Calu3 (cell line): ENCODE measurements around the gene B4GALT5. TPM values are rescaled to one million over a fixed set of nuclear protein-coding genes. Genes with fewer than 3 reads are reported as not detected.

Experiments used
- BruUV-seq: library from RNA; stranded (reverse); fragments of 400-500 nt; replicated peaks from 2 replicates; lab custom pipeline; 2021; lab: Mats Ljungman, UMichigan
- CTCF ChIA-PET: fragments of 300-600 bp; sonication (Branson Sonifier 250); formaldehyde crosslinking; loops from one replicate; lab custom pipeline; 2022; ENCODE audit warnings: antibody characterized with exemption; lab: Charles Lee
- DNase-seq: peaks from one replicate; pipeline ENCODE4 v3.0.0; 2022
- H3K27ac Mint-ChIP-seq: one replicate; pipeline ENCODE4 v1.8.0; 2022; ENCODE audit warnings: mixed read lengths; ENCODE audit not compliant: unreplicated experiment
- H3K27me3 Mint-ChIP-seq: one replicate; pipeline ENCODE4 v1.8.0; 2022; ENCODE audit warnings: mixed read lengths; ENCODE audit not compliant: unreplicated experiment
- H3K36me3 Mint-ChIP-seq: one replicate; pipeline ENCODE4 v1.8.0; 2022; ENCODE audit warnings: mild to moderate bottlenecking, moderate library complexity, mixed read lengths; ENCODE audit not compliant: insufficient read depth, unreplicated experiment
- H3K4me1 Mint-ChIP-seq: one replicate; pipeline ENCODE4 v1.8.0; 2022; ENCODE audit warnings: mild to moderate bottlenecking, low read depth, mixed read lengths; ENCODE audit not compliant: unreplicated experiment
- H3K4me3 Mint-ChIP-seq: one replicate; pipeline ENCODE4 v1.8.0; 2022; ENCODE audit warnings: mild to moderate bottlenecking, low read depth, moderate library complexity, mixed read lengths; ENCODE audit not compliant: unreplicated experiment
- H3K9me3 Mint-ChIP-seq: one replicate; pipeline ENCODE4 v1.8.0; 2022; ENCODE audit warnings: low read depth, mixed read lengths; ENCODE audit not compliant: unreplicated experiment
- intact Hi-C: fragments of 100-400 bp; cut with micrococcal nuclease; formaldehyde crosslinking; loops from one replicate; pipeline ENCODE4 v1.10.0; 2022; ENCODE audit not compliant: unreplicated experiment
- total RNA-seq: library from RNA; stranded (reverse); gene quantifications from 2 replicates; pipeline ENCODE4 v1.2.3, GENCODE V29; 2022
- TF ChIP-seq, protein P1 (sequence below): fragments of 200-600 bp; IDR thresholded peaks from one replicate; pipeline ENCODE4 v1.8.0; 2022; ENCODE audit warnings: antibody characterized with exemption; ENCODE audit not compliant: unreplicated experiment

B4GALT5 gene
- total RNA-seq, 1 experiment from 2014 or later, result 117 TPM

DNA sequence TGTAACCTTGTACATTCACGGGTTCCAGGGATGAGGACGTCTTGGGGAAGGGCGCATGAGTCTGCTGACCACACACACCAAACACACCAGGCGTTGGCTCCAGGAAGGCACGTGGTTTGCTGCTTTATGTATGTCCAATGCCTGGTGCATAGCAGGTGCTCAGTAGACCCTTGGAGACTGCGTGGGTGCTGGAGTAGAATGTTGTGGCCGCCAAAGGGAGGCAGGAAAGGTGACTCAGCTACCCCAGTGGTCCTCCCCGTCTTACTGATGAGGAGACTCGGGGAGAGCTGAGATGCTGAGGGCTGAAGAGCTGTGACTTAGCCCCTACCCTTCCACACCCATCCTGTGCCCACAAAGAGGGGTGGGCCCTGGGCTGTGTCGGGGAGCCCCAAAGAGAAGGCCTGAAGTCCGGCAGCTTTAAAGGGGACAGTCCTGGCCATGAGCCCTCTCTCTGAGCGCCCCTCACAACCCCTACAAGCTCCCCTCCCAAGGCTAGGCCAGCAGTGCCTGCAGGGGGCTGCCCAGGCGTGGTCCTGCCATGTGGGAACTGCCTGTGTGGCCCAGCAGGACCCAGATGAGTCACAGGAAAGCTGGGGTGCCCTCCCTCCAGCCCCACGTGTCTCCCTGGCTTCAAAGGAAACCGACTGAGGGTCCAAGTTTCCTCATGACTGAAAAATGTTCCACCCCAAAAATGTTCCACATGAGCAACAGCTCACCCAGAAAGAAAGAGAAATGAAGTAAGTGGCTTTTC is 117.7 kb downstream of the B4GALT5 start:
- no peak overlapping the region for H3K4me3 Mint-ChIP-seq
- H3K36me3 Mint-ChIP-seq, result peaks cover 5% of the 10 kb centered on the region
- H3K27ac Mint-ChIP-seq, result no peak overlapping the region
- CTCF ChIA-PET, result interaction anchor here (1.2 to 2.6 kb wide), 5 partner anchors 8 to 250 kb away, joined by 3 to 13 read pairs (median 3); no protein-coding TSS in a partner anchor
- no peaks in the 10 kb centered on the region for H3K9me3 Mint-ChIP-seq
- BruUV-seq, result no TSS peak
- H3K4me1 Mint-ChIP-seq, result peaks cover 55% of the 10 kb centered on the region
- TF ChIP-seq, protein P1, sequence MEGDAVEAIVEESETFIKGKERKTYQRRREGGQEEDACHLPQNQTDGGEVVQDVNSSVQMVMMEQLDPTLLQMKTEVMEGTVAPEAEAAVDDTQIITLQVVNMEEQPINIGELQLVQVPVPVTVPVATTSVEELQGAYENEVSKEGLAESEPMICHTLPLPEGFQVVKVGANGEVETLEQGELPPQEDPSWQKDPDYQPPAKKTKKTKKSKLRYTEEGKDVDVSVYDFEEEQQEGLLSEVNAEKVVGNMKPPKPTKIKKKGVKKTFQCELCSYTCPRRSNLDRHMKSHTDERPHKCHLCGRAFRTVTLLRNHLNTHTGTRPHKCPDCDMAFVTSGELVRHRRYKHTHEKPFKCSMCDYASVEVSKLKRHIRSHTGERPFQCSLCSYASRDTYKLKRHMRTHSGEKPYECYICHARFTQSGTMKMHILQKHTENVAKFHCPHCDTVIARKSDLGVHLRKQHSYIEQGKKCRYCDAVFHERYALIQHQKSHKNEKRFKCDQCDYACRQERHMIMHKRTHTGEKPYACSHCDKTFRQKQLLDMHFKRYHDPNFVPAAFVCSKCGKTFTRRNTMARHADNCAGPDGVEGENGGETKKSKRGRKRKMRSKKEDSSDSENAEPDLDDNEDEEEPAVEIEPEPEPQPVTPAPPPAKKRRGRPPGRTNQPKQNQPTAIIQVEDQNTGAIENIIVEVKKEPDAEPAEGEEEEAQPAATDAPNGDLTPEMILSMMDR, result no peak
- intact Hi-C loops, result no loop called here
- H3K27me3 Mint-ChIP-seq, result no peaks in the 10 kb centered on the region
- no peak for DNase-seq

DNA sequence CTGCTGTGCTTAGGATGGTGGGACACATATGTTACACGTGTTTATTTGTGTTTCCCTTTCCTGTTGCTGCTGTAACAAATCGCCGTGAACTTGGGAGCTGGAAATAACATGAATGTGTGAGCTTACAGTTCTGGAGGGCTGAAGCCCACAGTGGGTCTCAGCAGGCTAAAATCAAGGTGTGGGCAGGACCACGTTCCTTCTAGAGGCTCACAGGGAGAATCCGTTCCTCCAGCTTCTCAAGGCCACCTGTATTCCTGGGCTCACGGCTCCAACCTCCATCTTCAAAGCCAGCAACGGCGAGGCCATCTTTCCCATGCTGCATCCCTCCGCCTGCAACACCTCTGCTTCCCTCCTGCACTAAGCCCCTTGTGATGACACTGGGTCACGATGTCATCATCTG is 118.3 kb downstream of the B4GALT5 start:
- Mint-ChIP-seq H3K36me3 (no peaks in the 10 kb centered on the region), H3K27ac (no peak overlapping the region), H3K27me3 (no peaks in the 10 kb centered on the region), H3K4me1 (peaks cover 62% of the 10 kb centered on the region), H3K4me3 (no peak overlapping the region), H3K9me3 (no peaks in the 10 kb centered on the region)
- TF ChIP-seq, protein P1, result no peak
- CTCF ChIA-PET, result interaction anchor here (0.9 to 2.6 kb wide), 5 partner anchors 9 to 54 kb away, joined by 3 to 13 read pairs (median 3); no protein-coding TSS in a partner anchor
- no peak for DNase-seq
- intact Hi-C loops, result no loop called here
- no TSS peak for BruUV-seq

DNA sequence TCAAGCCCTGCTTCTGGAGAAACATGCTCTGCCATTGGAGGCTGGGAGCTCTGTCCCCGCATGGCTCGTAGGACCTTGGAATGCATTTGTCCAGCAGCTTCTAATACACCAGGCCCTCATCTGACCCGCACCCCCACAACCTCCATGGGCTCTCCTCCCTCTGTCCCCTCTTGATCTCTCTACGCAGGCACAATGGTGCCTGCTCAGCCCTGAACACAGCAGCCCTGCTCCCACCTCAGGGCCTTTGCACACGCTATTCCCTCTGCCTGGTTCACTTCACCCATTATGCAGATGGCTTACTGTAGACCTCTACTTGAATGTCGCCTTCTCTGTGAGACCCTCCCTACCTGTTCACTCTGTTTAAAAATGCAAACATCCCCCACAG is 118.8 kb downstream of the B4GALT5 start:
- Mint-ChIP-seq H3K4me1 (peaks cover 65% of the 10 kb centered on the region), H3K27me3 (no peaks in the 10 kb centered on the region), H3K27ac (no peak overlapping the region), H3K9me3 (no peaks in the 10 kb centered on the region), H3K4me3 (no peak overlapping the region), H3K36me3 (no peaks in the 10 kb centered on the region)
- TF ChIP-seq, protein P1, result no peak
- intact Hi-C loops, result no loop called here
- no peak for DNase-seq
- BruUV-seq, result no TSS peak
- CTCF ChIA-PET, result interaction anchor here (0.9 to 2.6 kb wide), 5 partner anchors 8 to 53 kb away, joined by 3 to 13 read pairs (median 5); no protein-coding TSS in a partner anchor

DNA sequence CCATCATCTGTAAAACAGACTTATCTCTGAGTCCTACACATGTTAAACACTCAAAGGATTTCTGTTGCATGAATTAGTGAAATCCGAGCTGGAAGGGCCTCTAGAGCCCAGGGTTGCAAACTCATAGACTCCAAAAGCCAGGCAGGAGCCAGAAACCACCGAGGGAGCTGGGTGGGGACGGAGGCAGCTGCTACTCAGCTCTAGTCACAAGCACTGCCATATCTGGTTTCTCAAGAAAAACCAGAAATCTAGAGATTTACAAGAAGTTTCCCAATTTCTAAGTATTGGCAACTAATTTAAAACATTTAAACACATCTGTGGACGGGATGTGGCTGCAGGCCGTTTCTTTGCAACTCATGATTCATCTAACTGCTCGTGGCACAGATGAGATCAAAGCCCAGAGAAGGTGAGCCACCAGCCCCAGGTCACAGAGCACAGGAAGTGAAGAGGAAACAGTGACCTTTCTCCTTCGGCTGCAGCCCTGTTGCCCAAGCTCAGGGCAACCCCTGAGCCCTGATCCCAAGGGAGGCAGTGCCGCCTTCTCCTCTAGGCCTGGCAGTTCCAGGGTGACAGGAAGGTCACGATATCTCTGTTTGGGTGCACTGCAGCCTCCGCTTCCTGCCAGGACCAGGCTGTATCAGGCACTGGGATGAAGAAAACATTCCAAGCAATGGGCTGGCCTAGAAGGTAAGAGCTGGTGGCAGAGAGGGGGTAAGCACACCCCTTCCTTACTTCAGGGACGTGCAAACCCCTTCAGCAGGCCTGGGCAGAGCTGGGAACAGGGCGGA is 119.3 kb downstream of the B4GALT5 start:
- no peak overlapping the region for H3K4me3 Mint-ChIP-seq
- H3K27ac Mint-ChIP-seq, result no peak overlapping the region
- intact Hi-C loops, result no loop called here
- H3K4me1 Mint-ChIP-seq, result peaks cover 65% of the 10 kb centered on the region
- DNase-seq, result peak; percentile 53
- no peaks in the 10 kb centered on the region for H3K36me3 Mint-ChIP-seq
- CTCF ChIA-PET, result interaction anchor here (0.9 to 2.6 kb wide), 5 partner anchors 9 to 23 kb away, joined by 3 to 13 read pairs (median 4); no protein-coding TSS in a partner anchor
- no TSS peak for BruUV-seq
- TF ChIP-seq, protein P1, result no peak
- no peaks in the 10 kb centered on the region for H3K9me3 Mint-ChIP-seq
- no peaks in the 10 kb centered on the region for H3K27me3 Mint-ChIP-seq
